Smooth muscle cell (in vitro differentiated cells): ENCODE results near the gene KMT2B. TPM values are rescaled to one million over a fixed set of nuclear protein-coding genes. Genes with fewer than 3 reads are reported as not detected.

Source experiments
- DNase-seq: peaks from one replicate; lab custom pipeline; 2025; ENCODE audit not compliant: unreplicated experiment; lab: John Stamatoyannopoulos, UW
- H2AFZ ChIP-seq: fragments of 200-600 bp; sonication (generic); 2 replicates; pipeline ENCODE4 v1.6.0; 2016; ENCODE audit warnings: antibody characterized with exemption, low read depth, mild to moderate bottlenecking
- H3F3A ChIP-seq: fragments of 200-600 bp; sonication (generic); 2 replicates; pipeline ENCODE4 v1.6.0; 2017; ENCODE audit warnings: antibody characterized with exemption, low read depth
- H3K27ac ChIP-seq: fragments of 200-600 bp; sonication (generic); 2 replicates; pipeline ENCODE4 v1.5.1; 2016; ENCODE audit warnings: low read depth, mild to moderate bottlenecking
- H3K27me3 ChIP-seq: fragments of 200-600 bp; sonication (generic); 2 replicates; pipeline ENCODE4 v1.6.1; 2016; ENCODE audit warnings: low read depth, mild to moderate bottlenecking
- H3K36me3 ChIP-seq: fragments of 200-600 bp; sonication (generic); 2 replicates; pipeline ENCODE4 v1.5.1; 2016; ENCODE audit warnings: low read depth
- H3K4me1 ChIP-seq: fragments of 200-600 bp; sonication (generic); 2 replicates; pipeline ENCODE4 v1.5.1; 2016; ENCODE audit warnings: low read depth
- H3K4me2 ChIP-seq: fragments of 200-600 bp; sonication (generic); 2 replicates; pipeline ENCODE4 v1.6.0; 2016; ENCODE audit warnings: mild to moderate bottlenecking
- H3K4me3 ChIP-seq: fragments of 200-600 bp; sonication (generic); 2 replicates; pipeline ENCODE4 v1.5.1; 2016; ENCODE audit warnings: mild to moderate bottlenecking
- H3K79me2 ChIP-seq: fragments of 200-600 bp; sonication (generic); 2 replicates; pipeline ENCODE4 v1.6.0; 2016; ENCODE audit warnings: low read depth, mild to moderate bottlenecking
- H3K9ac ChIP-seq: fragments of 200-600 bp; sonication (generic); 2 replicates; pipeline ENCODE4 v1.6.0; 2016; ENCODE audit warnings: low read depth
- H3K9me3 ChIP-seq: fragments of 200-600 bp; sonication (generic); replicated peaks from 2 replicates; pipeline ENCODE4 v1.5.1; 2016; ENCODE audit warnings: low read depth
- H4K20me1 ChIP-seq: fragments of 200-600 bp; sonication (generic); 2 replicates; pipeline ENCODE4 v1.6.0; 2016; ENCODE audit warnings: low read depth
- CTCF ChIP-seq: fragments of 200-600 bp; sonication (generic); IDR thresholded peaks from 2 replicates; pipeline ENCODE4 v1.5.1; 2017; ENCODE audit warnings: borderline replicate concordance, mild to moderate bottlenecking, antibody characterized with exemption; ENCODE audit not compliant: insufficient read depth, poor library complexity, severe bottlenecking
- WGBS: methylation state at CpG from one replicate; pipeline ENCODE4 v1.1.7; 2016; ENCODE audit warnings: low lambda C conversion rate; 5-methylcytosine and 5-hydroxymethylcytosine counted together
- polyA plus RNA-seq: library from polyadenylated mRNA; unstranded; fragments of >200 nt; fragmentation: Nextera tagmentation; extraction: Ambion mirVana; gene quantifications from 2 replicates; pipeline ENCODE4 v1.2.1, GENCODE V29; 2016
- total RNA-seq: library from RNA; depleted of rRNA; stranded (reverse); fragments of >200 nt; gene quantifications from 2 replicates; pipeline ENCODE4 v1.2.3, GENCODE V29; 2014

Gene KMT2B
- total and polyA plus RNA-seq, 2 experiments from 2014 or later = 8.8 to 31.1 TPM

GRCh38 chr19:35760711-35761349, 43.0 kb downstream of the KMT2B start:
- Histone ChIP-seq H3K27me3 (no peaks in the 10 kb centered on the region), H3K9ac (no peak overlapping the region), H3K4me3 (no peak overlapping the region), H3F3A (peaks cover 9% of the 10 kb centered on the region), H3K27ac (no peak overlapping the region), H4K20me1 (peaks cover 13% of the 10 kb centered on the region), H3K9me3 (no peaks in the 10 kb centered on the region), H2AFZ (no peak overlapping the region), H3K36me3 (peaks cover 4% of the 10 kb centered on the region), H3K79me2 (peaks cover 29% of the 10 kb centered on the region), H3K4me1 (peaks cover 20% of the 10 kb centered on the region), H3K4me2 (no peak overlapping the region)
- TF ChIP-seq CTCF = no peak
- 94% methylated on average over 4 of the region's 4 CpGs for WGBS
- no peak for DNase-seq

GRCh38 chr19:35764432-35765315, 46.9 kb downstream of the KMT2B start:
- TF ChIP-seq CTCF = no peak
- H3K36me3 ChIP-seq = peaks cover 4% of the 10 kb centered on the region
- H3K9me3 ChIP-seq = no peaks in the 10 kb centered on the region
- no peaks in the 10 kb centered on the region for H3K27me3 ChIP-seq
- H3K4me1 ChIP-seq = no peaks in the 10 kb centered on the region
- DNase-seq = no peak
- H3F3A ChIP-seq = no peaks in the 10 kb centered on the region
- peaks cover 16% of the 10 kb centered on the region for H3K79me2 ChIP-seq
- WGBS = 97% methylated on average over 16 of the region's 17 CpGs
- H4K20me1 ChIP-seq = peaks cover 3% of the 10 kb centered on the region
- no peak overlapping the region for H3K9ac ChIP-seq
- H3K27ac ChIP-seq = no peak overlapping the region
- no peak overlapping the region for H3K4me2 ChIP-seq
- H3K4me3 ChIP-seq = no peak overlapping the region
- H2AFZ ChIP-seq = no peak overlapping the region

GRCh38 chr19:35766571-35767104, 48.8 kb downstream of the KMT2B start:
- no peaks in the 10 kb centered on the region for H3K4me1 ChIP-seq
- H3K27me3 ChIP-seq = no peaks in the 10 kb centered on the region
- H4K20me1 ChIP-seq = no peaks in the 10 kb centered on the region
- DNase-seq = no peak
- H3F3A ChIP-seq = no peaks in the 10 kb centered on the region
- H2AFZ ChIP-seq = no peak overlapping the region
- no peak for TF ChIP-seq CTCF
- WGBS = 97% methylated on average over 6 of the region's 11 CpGs
- no peaks in the 10 kb centered on the region for H3K9me3 ChIP-seq
- H3K9ac ChIP-seq = no peak overlapping the region
- H3K27ac ChIP-seq = no peak overlapping the region
- no peaks in the 10 kb centered on the region for H3K36me3 ChIP-seq
- H3K79me2 ChIP-seq = no peaks in the 10 kb centered on the region
- no peak overlapping the region for H3K4me2 ChIP-seq
- H3K4me3 ChIP-seq = no peak overlapping the region
